ENCODE data around the gene HUS1.
A peak's percentile ranks its signal among the peaks of the same experiment; 100 is the strongest.
"Not testable (repeated sequence)": the region's sequence is repeated elsewhere in the genome, so short reads cannot be mapped to it uniquely, and the experiment has no call there.

The HUS1 gene

DNA sequence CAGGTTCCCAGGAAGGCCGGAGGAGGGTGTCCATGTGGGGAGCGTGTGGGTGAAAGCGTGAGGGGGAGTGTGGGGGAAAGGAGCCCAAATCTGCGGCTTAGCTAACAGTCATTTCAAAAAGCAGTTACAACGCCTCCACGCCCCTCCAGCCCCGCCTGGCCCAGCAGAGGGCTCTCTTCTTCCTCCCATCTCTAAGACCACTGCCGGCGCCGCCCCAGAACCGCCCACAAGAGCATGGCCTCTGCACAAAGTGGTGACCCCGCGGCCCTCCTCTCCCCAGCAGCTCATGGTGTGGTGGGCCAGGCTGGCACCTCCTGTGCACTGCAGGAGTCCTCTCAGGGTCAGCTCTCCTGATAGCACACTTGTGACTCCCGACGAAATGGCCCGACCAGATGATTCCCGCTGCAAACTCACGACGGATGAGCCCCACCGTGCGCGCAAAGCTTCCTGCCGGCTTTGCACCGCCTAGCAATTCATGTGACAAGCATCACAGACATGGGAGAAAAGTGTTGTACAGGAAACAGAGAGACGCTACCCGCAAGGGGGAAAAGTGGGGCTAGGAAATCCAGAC lies 12.4 kb upstream of the HUS1 start:
- Histone ChIP-seq H2AFZ (peak overlapping the region; percentile 94), H3K9ac (no peak overlapping the region), H3K4me1 (no peaks in the 10 kb centered on the region), H3K27me3 (ENCODE audit: control insufficient read depth, insufficient read depth, low read length) (no peaks in the 10 kb centered on the region), H3K9me3 (ENCODE audit: control insufficient read depth, low read length) (no peaks in the 10 kb centered on the region), H3K4me2 (ENCODE audit: low read length) (peak overlapping the region; percentile 69), H3K36me3 (ENCODE audit: control insufficient read depth, insufficient read depth, low read length) (no peaks in the 10 kb centered on the region), H3K79me2 (no peaks in the 10 kb centered on the region), H3K4me3 (ENCODE audit: low read depth, low read length) (peak overlapping the region; percentile 45), H3K27ac (peak overlapping the region; percentile 13)
- peak; percentile 72 for TF ChIP-seq CTCF (IDR thresholded peaks at IDR 0.05)

DNA sequence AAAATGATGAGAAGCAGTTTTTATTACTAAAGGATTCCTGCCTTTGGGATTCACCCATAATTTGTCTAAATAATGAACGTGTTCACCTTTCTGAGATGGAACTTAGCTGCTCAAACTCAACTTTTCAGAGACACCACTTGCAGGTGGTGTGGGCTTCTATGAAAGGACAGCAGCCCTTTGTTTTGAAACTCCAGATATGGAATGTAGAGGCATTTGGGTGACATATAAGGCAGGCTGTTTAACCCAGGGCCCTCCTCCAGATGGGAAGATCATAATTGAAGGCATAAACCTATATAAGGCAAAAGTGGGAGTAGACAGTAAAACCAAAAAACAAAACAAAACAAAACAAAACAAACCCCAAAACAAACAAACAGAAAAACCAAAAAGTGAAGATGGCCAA lies 11.9 kb upstream of the HUS1 start:
- peak overlapping the region; percentile 94 for H2AFZ ChIP-seq
- no peaks in the 10 kb centered on the region for H3K4me1 ChIP-seq
- no peaks in the 10 kb centered on the region for H3K27me3 ChIP-seq (ENCODE audit: control insufficient read depth, insufficient read depth, low read length)
- H3K9ac ChIP-seq = no peak overlapping the region
- no peaks in the 10 kb centered on the region for H3K79me2 ChIP-seq
- no peak for TF ChIP-seq CTCF (IDR thresholded peaks at IDR 0.05)
- H3K4me2 ChIP-seq (ENCODE audit: low read length) = peak overlapping the region; percentile 69
- no peaks in the 10 kb centered on the region for H3K36me3 ChIP-seq (ENCODE audit: control insufficient read depth, insufficient read depth, low read length)
- H3K4me3 ChIP-seq (ENCODE audit: low read depth, low read length) = peak overlapping the region; percentile 45
- H3K9me3 ChIP-seq (ENCODE audit: control insufficient read depth, low read length) = no peaks in the 10 kb centered on the region
- H3K27ac ChIP-seq = peak overlapping the region; percentile 13

- Histone ChIP-seq H2AFZ (no peak overlapping the region), H3K27me3 (ENCODE audit: control insufficient read depth, insufficient read depth, low read length) (no peaks in the 10 kb centered on the region), H3K9me3 (ENCODE audit: control insufficient read depth, low read length) (no peaks in the 10 kb centered on the region), H3K4me3 (ENCODE audit: low read depth, low read length) (no peak overlapping the region), H3K79me2 (no peaks in the 10 kb centered on the region), H3K4me1 (no peaks in the 10 kb centered on the region), H3K36me3 (ENCODE audit: control insufficient read depth, insufficient read depth, low read length) (no peaks in the 10 kb centered on the region), H3K4me2 (ENCODE audit: low read length) (no peak overlapping the region), H3K27ac (no peak overlapping the region), H3K9ac (no peak overlapping the region)
- TF ChIP-seq CTCF (IDR thresholded peaks at IDR 0.05) = no peak
Measured at GRCh38 chr7:47990592-47990991, 11.2 kb upstream of the HUS1 start.

DNA sequence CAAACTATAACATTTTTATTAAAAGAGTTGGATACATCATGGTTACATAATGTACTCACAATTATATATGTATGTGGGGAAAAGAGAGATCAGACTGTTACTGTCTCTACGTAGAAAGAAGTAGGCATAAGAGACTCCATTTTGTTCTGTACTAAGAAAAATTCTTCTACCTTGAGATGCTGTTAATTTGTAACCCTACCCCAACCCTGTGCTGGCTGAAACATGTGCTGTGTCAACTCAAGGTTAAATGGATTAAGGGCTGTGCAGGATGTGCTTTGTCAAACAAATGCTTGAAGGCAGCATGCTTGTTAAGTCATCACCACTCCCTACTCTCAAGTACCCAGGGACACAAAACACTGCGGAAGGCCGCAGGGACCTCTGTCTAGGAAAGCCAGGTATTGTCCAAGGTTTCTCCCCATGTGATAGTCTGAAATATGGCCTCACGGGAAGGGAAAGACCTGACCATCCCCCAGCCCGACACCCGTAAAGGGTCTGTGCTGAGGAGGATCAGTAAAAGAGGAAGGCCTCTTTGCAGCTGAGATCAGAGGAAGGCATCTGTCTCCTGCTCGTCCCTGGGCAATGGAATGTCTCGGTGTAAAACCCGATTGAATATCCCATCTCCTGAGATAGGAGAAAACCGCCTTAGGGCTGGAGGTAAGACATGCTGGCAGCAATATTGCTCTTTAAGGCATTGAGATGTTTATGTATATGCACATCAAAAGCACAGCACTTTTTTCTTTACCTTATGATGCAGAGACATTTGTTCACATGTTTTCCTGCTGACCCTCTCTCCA lies 10.4 kb upstream of the HUS1 start:
- not testable (repeated sequence) for H3K79me2 ChIP-seq; H3K27me3 ChIP-seq (ENCODE audit: control insufficient read depth, insufficient read depth, low read length); H3K27ac ChIP-seq; H3K4me1 ChIP-seq; H3K36me3 ChIP-seq (ENCODE audit: control insufficient read depth, insufficient read depth, low read length); H3K4me2 ChIP-seq (ENCODE audit: low read length); H3K4me3 ChIP-seq (ENCODE audit: low read depth, low read length); H2AFZ ChIP-seq; H3K9ac ChIP-seq; H3K9me3 ChIP-seq (ENCODE audit: control insufficient read depth, low read length)

DNA sequence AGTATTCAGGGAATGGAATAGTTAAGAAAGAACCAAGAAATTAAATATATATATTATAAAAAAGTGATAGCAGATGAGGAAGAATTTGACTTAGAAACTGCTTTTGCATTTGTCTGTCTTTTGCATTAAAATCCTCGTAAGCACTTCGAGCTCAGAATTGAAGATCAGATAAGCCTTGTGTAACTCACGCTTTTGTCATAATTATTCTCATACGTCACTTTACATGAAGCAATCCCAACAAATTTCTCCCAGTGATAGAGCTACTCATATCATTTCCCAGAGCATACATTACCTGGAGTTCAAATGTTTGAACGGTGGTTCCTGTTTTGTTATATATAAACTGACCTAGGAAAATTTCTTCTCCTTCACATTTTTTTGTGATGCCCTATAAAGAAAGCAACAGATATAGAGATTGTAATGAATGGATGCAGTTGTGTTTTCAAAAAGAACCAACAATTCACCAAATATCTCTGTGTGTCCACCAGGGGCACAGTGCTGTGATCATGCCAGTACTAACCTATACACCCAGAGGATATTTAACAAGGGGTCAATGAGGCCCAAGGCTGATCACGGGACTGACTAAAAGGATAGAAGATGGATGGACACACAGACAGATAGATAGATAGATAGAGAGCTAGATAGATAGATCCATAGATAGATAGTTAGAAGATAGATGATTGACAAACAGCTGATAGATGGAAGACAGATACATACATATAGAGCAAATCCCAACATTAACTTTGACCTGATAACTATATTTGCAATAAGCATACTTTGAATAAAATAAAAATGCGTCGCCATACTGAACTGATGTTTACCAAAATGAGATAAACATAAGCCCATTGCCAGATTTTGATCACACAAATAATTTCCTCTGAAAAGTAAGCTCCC lies 9.3 kb upstream of the HUS1 start:
- H2AFZ ChIP-seq = no peak overlapping the region
- TF ChIP-seq CTCF (IDR thresholded peaks at IDR 0.05) = peak; percentile 15
- H3K36me3 ChIP-seq (ENCODE audit: control insufficient read depth, insufficient read depth, low read length) = no peaks in the 10 kb centered on the region
- H3K9ac ChIP-seq = no peak overlapping the region
- no peaks in the 10 kb centered on the region for H3K4me1 ChIP-seq
- no peak overlapping the region for H3K4me3 ChIP-seq (ENCODE audit: low read depth, low read length)
- H3K27me3 ChIP-seq (ENCODE audit: control insufficient read depth, insufficient read depth, low read length) = no peaks in the 10 kb centered on the region
- H3K27ac ChIP-seq = no peak overlapping the region
- H3K79me2 ChIP-seq = no peaks in the 10 kb centered on the region
- H3K9me3 ChIP-seq (ENCODE audit: control insufficient read depth, low read length) = no peaks in the 10 kb centered on the region
- no peak overlapping the region for H3K4me2 ChIP-seq (ENCODE audit: low read length)
